Smooth muscle cell (in vitro differentiated cells): Measurements from ENCODE around the gene IRAK1BP1. TPM values are rescaled to one million over a fixed set of nuclear protein-coding genes. Genes with fewer than 3 reads are reported as not detected.

Source experiments
- DNase-seq: peaks from one replicate; lab custom pipeline; 2025; ENCODE audit not compliant: unreplicated experiment; lab: John Stamatoyannopoulos, UW
- H2AFZ ChIP-seq: fragments of 200-600 bp; sonication (generic); 2 replicates; pipeline ENCODE4 v1.6.0; 2016; ENCODE audit warnings: antibody characterized with exemption, low read depth, mild to moderate bottlenecking
- H3F3A ChIP-seq: fragments of 200-600 bp; sonication (generic); 2 replicates; pipeline ENCODE4 v1.6.0; 2017; ENCODE audit warnings: antibody characterized with exemption, low read depth
- H3K27ac ChIP-seq: fragments of 200-600 bp; sonication (generic); 2 replicates; pipeline ENCODE4 v1.5.1; 2016; ENCODE audit warnings: low read depth, mild to moderate bottlenecking
- H3K27me3 ChIP-seq: fragments of 200-600 bp; sonication (generic); 2 replicates; pipeline ENCODE4 v1.6.1; 2016; ENCODE audit warnings: low read depth, mild to moderate bottlenecking
- H3K36me3 ChIP-seq: fragments of 200-600 bp; sonication (generic); 2 replicates; pipeline ENCODE4 v1.5.1; 2016; ENCODE audit warnings: low read depth
- H3K4me1 ChIP-seq: fragments of 200-600 bp; sonication (generic); 2 replicates; pipeline ENCODE4 v1.5.1; 2016; ENCODE audit warnings: low read depth
- H3K4me2 ChIP-seq: fragments of 200-600 bp; sonication (generic); 2 replicates; pipeline ENCODE4 v1.6.0; 2016; ENCODE audit warnings: mild to moderate bottlenecking
- H3K4me3 ChIP-seq: fragments of 200-600 bp; sonication (generic); 2 replicates; pipeline ENCODE4 v1.5.1; 2016; ENCODE audit warnings: mild to moderate bottlenecking
- H3K79me2 ChIP-seq: fragments of 200-600 bp; sonication (generic); 2 replicates; pipeline ENCODE4 v1.6.0; 2016; ENCODE audit warnings: low read depth, mild to moderate bottlenecking
- H3K9ac ChIP-seq: fragments of 200-600 bp; sonication (generic); 2 replicates; pipeline ENCODE4 v1.6.0; 2016; ENCODE audit warnings: low read depth
- H3K9me3 ChIP-seq: fragments of 200-600 bp; sonication (generic); replicated peaks from 2 replicates; pipeline ENCODE4 v1.5.1; 2016; ENCODE audit warnings: low read depth
- H4K20me1 ChIP-seq: fragments of 200-600 bp; sonication (generic); 2 replicates; pipeline ENCODE4 v1.6.0; 2016; ENCODE audit warnings: low read depth
- CTCF ChIP-seq: fragments of 200-600 bp; sonication (generic); IDR thresholded peaks from 2 replicates; pipeline ENCODE4 v1.5.1; 2017; ENCODE audit warnings: borderline replicate concordance, mild to moderate bottlenecking, antibody characterized with exemption; ENCODE audit not compliant: insufficient read depth, poor library complexity, severe bottlenecking
- WGBS: methylation state at CpG from one replicate; pipeline ENCODE4 v1.1.7; 2016; ENCODE audit warnings: low lambda C conversion rate; 5-methylcytosine and 5-hydroxymethylcytosine counted together
- polyA plus RNA-seq: library from polyadenylated mRNA; unstranded; fragments of >200 nt; fragmentation: Nextera tagmentation; extraction: Ambion mirVana; gene quantifications from 2 replicates; pipeline ENCODE4 v1.2.1, GENCODE V29; 2016
- total RNA-seq: library from RNA; depleted of rRNA; stranded (reverse); fragments of >200 nt; gene quantifications from 2 replicates; pipeline ENCODE4 v1.2.3, GENCODE V29; 2014

IRAK1BP1 gene
- total and polyA plus RNA-seq, 2 experiments from 2014 or later = 1.3 to 2.3 TPM

GRCh38 chr6:78948785-78949184, 81.4 kb downstream of the IRAK1BP1 start:
- no peak overlapping the region for H3K4me3 ChIP-seq
- no peak overlapping the region for H3K9ac ChIP-seq
- TF ChIP-seq CTCF = no peak
- no peaks in the 10 kb centered on the region for H3K4me1 ChIP-seq
- H3K9me3 ChIP-seq = no peaks in the 10 kb centered on the region
- peaks cover 63% of the 10 kb centered on the region for H3K36me3 ChIP-seq
- H3K79me2 ChIP-seq = no peaks in the 10 kb centered on the region
- DNase-seq = no peak
- H4K20me1 ChIP-seq = no peaks in the 10 kb centered on the region
- over 99% methylated on average over 3 of the region's 3 CpGs for WGBS
- H3K27me3 ChIP-seq = no peaks in the 10 kb centered on the region
- H3K27ac ChIP-seq = no peak overlapping the region
- no peaks in the 10 kb centered on the region for H3F3A ChIP-seq
- no peak overlapping the region for H3K4me2 ChIP-seq
- H2AFZ ChIP-seq = no peak overlapping the region

- H3K79me2 ChIP-seq = no peaks in the 10 kb centered on the region
- WGBS = 100% methylated on average over 1 of the region's 1 CpG
- no peaks in the 10 kb centered on the region for H3K27me3 ChIP-seq
- H3K36me3 ChIP-seq = peaks cover 49% of the 10 kb centered on the region
- no peak overlapping the region for H3K4me3 ChIP-seq
- no peaks in the 10 kb centered on the region for H3K9me3 ChIP-seq
- H3F3A ChIP-seq = no peaks in the 10 kb centered on the region
- H2AFZ ChIP-seq = no peak overlapping the region
- TF ChIP-seq CTCF = no peak
- DNase-seq = no peak
- no peak overlapping the region for H3K4me2 ChIP-seq
- H3K4me1 ChIP-seq = no peaks in the 10 kb centered on the region
- no peaks in the 10 kb centered on the region for H4K20me1 ChIP-seq
- no peak overlapping the region for H3K27ac ChIP-seq
- H3K9ac ChIP-seq = no peak overlapping the region
Observed at GRCh38 chr6:78952362-78952761, 85.0 kb downstream of the IRAK1BP1 start.

Other genes starting within 250 kb of the IRAK1BP1 start
- gene PHIP, start 210.7 kb downstream of the IRAK1BP1 start, total RNA-seq = 29.4 and 32.6 TPM in 2 replicates
- gene PHIP, start 210.7 kb downstream of the IRAK1BP1 start, polyA plus RNA-seq = 7.8 and 9.2 TPM in 2 replicates